Endodermal cell (in vitro differentiated cells): Measurements from ENCODE around the gene AUNIP. TPM values are rescaled to one million over a fixed set of nuclear protein-coding genes. Genes with fewer than 3 reads are reported as not detected.
A peak's percentile ranks its signal among the peaks of the same experiment; 100 is the strongest.

ENCODE experiments used
- DNase-seq: peaks from one replicate; pipeline ENCODE4 v3.0.0-alpha.2; 2017
- H3K27ac ChIP-seq: 2 replicates; pipeline ENCODE4 v1.5.1; 2013; ENCODE audit warnings: mild to moderate bottlenecking, low read depth, low read length, moderate library complexity
- H3K27me3 ChIP-seq: 2 replicates; pipeline ENCODE4 v1.6.1; 2013; ENCODE audit warnings: mild to moderate bottlenecking, low read length, moderate library complexity; ENCODE audit not compliant: insufficient read depth, control insufficient read depth, poor library complexity, severe bottlenecking
- H3K36me3 ChIP-seq: 2 replicates; pipeline ENCODE4 v1.7.0; 2013; ENCODE audit warnings: mild to moderate bottlenecking, low read length, moderate library complexity; ENCODE audit not compliant: control insufficient read depth, insufficient read depth
- H3K4me1 ChIP-seq: one replicate; pipeline ENCODE4 v1.7.0; 2013; ENCODE audit warnings: low read length; ENCODE audit not compliant: control insufficient read depth, insufficient read depth
- H3K4me3 ChIP-seq: 2 replicates; pipeline ENCODE4 v1.5.1; 2013; ENCODE audit warnings: mild to moderate bottlenecking, low read length, moderate library complexity
- H3K9ac ChIP-seq: 2 replicates; pipeline ENCODE4 v1.6.1; 2013; ENCODE audit warnings: mild to moderate bottlenecking, low read length, moderate library complexity; ENCODE audit not compliant: poor library complexity, severe bottlenecking; ENCODE audit errors: extremely low read depth
- H3K9me3 ChIP-seq: 2 replicates; pipeline ENCODE4 v1.6.1; 2013; ENCODE audit warnings: mild to moderate bottlenecking, low read length, moderate library complexity; ENCODE audit not compliant: control insufficient read depth
- H3K27ac Mint-ChIP-seq: 2 replicates; pipeline ENCODE4 v1.8.0; 2020; ENCODE audit warnings: mixed read lengths
- H3K27me3 Mint-ChIP-seq: 2 replicates; pipeline ENCODE4 v1.8.0; 2021; ENCODE audit warnings: mild to moderate bottlenecking, mixed read lengths; ENCODE audit not compliant: insufficient read depth
- H3K36me3 Mint-ChIP-seq: 2 replicates; pipeline ENCODE4 v1.8.0; 2020; ENCODE audit warnings: low read depth, mixed read lengths
- H3K4me1 Mint-ChIP-seq: 2 replicates; pipeline ENCODE4 v1.8.0; 2020; ENCODE audit warnings: mixed read lengths
- H3K4me3 Mint-ChIP-seq: 2 replicates; pipeline ENCODE4 v1.8.0; 2020; ENCODE audit warnings: mild to moderate bottlenecking, moderate library complexity, mixed read lengths
- H3K9me3 Mint-ChIP-seq: 2 replicates; pipeline ENCODE4 v1.8.0; 2020; ENCODE audit warnings: mild to moderate bottlenecking, mixed read lengths
- WGBS, 2 experiments: methylation state at CpG; one replicate each; pipeline versions ENCODE4 v1.1.5 to v1.1.7; 2013; ENCODE audit warnings: missing lambda C conversion rate in 2 of 2, mixed read lengths in 1 of 2; ENCODE audit not compliant: insufficient coverage in 1 of 2, insufficient read length in 1 of 2; 5-methylcytosine and 5-hydroxymethylcytosine counted together
- total RNA-seq, 2 donors: library from RNA; stranded (reverse); fragmentation: NEBNext Ultra II Directional in 1 of 2; extraction: Animal tissue kit (Norgen Biotek cat#: 25700) in 1 of 2; gene quantifications; 2 replicates in 1 of 2; 3 replicates in 1 of 2; pipeline ENCODE4 v1.2.1, GENCODE V29; 2021
- TF ChIP-seq, protein P1 (sequence below): fragments of 200-600 bp; sonication (generic); conservative IDR thresholded peaks from 2 replicates; pipeline ENCODE4 v1.5.0; 2021; ENCODE audit warnings: antibody characterized with exemption, mild to moderate bottlenecking

The AUNIP gene
- total RNA-seq, 2 donors from 2014 or later: 14.3 to 19.5 TPM

GRCh38 chr1:25798666-25799351 lies 60.4 kb downstream of the AUNIP start:
- Histone ChIP-seq H3K27me3 (no peaks in the 10 kb centered on the region), H3K4me1 (peaks cover 6% of the 10 kb centered on the region), H3K9me3 (no peaks in the 10 kb centered on the region), H3K4me3 (no peak overlapping the region), H3K9ac (no peak overlapping the region), H3K36me3 (no peaks in the 10 kb centered on the region), H3K27ac (no peak overlapping the region)
- DNase-seq: no peak
- Mint-ChIP-seq H3K4me3 (peak overlapping the region; percentile 73), H3K9me3 (no peaks in the 10 kb centered on the region), H3K36me3 (no peaks in the 10 kb centered on the region), H3K27me3 (no peaks in the 10 kb centered on the region), H3K4me1 (peaks cover 26% of the 10 kb centered on the region), H3K27ac (no peak overlapping the region)
- TF ChIP-seq, protein P1, sequence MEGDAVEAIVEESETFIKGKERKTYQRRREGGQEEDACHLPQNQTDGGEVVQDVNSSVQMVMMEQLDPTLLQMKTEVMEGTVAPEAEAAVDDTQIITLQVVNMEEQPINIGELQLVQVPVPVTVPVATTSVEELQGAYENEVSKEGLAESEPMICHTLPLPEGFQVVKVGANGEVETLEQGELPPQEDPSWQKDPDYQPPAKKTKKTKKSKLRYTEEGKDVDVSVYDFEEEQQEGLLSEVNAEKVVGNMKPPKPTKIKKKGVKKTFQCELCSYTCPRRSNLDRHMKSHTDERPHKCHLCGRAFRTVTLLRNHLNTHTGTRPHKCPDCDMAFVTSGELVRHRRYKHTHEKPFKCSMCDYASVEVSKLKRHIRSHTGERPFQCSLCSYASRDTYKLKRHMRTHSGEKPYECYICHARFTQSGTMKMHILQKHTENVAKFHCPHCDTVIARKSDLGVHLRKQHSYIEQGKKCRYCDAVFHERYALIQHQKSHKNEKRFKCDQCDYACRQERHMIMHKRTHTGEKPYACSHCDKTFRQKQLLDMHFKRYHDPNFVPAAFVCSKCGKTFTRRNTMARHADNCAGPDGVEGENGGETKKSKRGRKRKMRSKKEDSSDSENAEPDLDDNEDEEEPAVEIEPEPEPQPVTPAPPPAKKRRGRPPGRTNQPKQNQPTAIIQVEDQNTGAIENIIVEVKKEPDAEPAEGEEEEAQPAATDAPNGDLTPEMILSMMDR: no peak
- 93 to 94% methylated on average over 6 to 8 of the region's 8 CpGs for WGBS, 2 experiments

DNA sequence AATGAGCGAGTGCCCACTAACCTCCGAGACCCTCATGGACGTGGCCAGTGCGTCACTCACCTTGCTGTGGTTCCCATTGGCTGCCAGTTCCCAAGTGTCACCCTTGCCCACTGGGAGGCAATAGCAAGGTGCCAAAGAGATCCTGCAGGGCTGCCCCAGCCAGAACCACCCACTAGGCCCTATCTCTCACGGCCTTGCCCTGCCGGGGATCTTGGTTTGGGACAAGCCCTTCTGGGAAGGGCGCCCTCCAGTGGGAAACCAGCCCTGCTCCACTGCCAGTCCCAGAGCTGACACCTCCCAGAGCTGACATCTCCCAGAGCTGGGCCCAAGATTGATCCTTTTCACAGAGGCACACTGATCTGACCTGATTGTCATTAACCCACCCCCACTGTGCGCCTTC lies 61.3 kb downstream of the AUNIP start:
- no peaks in the 10 kb centered on the region for H3K36me3 ChIP-seq
- H3K4me1 ChIP-seq: peaks cover 6% of the 10 kb centered on the region
- H3K27ac ChIP-seq: no peak overlapping the region
- H3K27ac Mint-ChIP-seq: no peak overlapping the region
- H3K4me1 Mint-ChIP-seq: peaks cover 25% of the 10 kb centered on the region
- DNase-seq: peak; percentile 91
- no peak overlapping the region for H3K4me3 ChIP-seq
- TF ChIP-seq, protein P1: peak; percentile 88
- H3K9ac ChIP-seq: no peak overlapping the region
- H3K4me3 Mint-ChIP-seq: no peak overlapping the region
- no peaks in the 10 kb centered on the region for H3K27me3 Mint-ChIP-seq
- no peaks in the 10 kb centered on the region for H3K9me3 Mint-ChIP-seq
- WGBS, 2 experiments: 81 to 93% methylated on average over 6 to 8 of the region's 8 CpGs
- no peaks in the 10 kb centered on the region for H3K27me3 ChIP-seq
- H3K36me3 Mint-ChIP-seq: no peaks in the 10 kb centered on the region
- H3K9me3 ChIP-seq: no peaks in the 10 kb centered on the region

GRCh38 chr1:25796811-25797458 lies 62.3 kb downstream of the AUNIP start:
- TF ChIP-seq, protein P1: peak; percentile 89
- Mint-ChIP-seq H3K36me3 (no peaks in the 10 kb centered on the region), H3K9me3 (no peaks in the 10 kb centered on the region), H3K4me1 (peaks cover 20% of the 10 kb centered on the region), H3K27ac (peak overlapping the region; percentile 14), H3K27me3 (no peaks in the 10 kb centered on the region), H3K4me3 (no peak overlapping the region)
- peak; percentile 97 for DNase-seq
- Histone ChIP-seq H3K9me3 (no peaks in the 10 kb centered on the region), H3K27ac (no peak overlapping the region), H3K4me1 (peaks cover 6% of the 10 kb centered on the region), H3K9ac (no peak overlapping the region), H3K36me3 (no peaks in the 10 kb centered on the region), H3K4me3 (no peak overlapping the region), H3K27me3 (no peaks in the 10 kb centered on the region)
- WGBS, 2 experiments: 14 to 26% methylated on average over 8 to 10 of the region's 19 CpGs
